GM19099 (cell line): ENCODE results near the gene EFCC1.

ENCODE experiments used
- POLR2A ChIP-seq: IDR thresholded peaks from 3 replicates; pipeline ENCODE4 v1.6.1; 2011; ENCODE audit warnings: low read depth; ENCODE audit not compliant: insufficient read length; ENCODE audit errors: extremely low read depth

EFCC1 gene

DNA sequence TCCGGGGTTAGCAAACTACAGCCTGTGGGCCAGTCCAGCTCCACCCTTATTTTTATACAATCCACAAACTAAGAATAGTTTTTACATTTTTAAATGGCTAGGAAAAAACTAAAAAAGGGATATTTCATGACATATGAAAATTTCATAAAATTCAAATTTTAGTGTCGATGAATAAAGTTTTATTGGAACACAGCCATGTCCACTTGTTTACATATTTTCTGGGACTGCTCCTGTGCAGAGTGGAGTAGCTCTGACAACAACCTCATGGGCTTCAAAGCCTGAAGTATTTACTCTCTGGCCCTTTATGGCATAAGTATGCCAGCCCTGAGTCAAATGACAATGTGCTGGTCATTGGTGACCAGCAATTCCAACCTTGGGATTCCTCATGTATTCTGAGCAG lies 17.2 kb downstream of the EFCC1 start:
- TF ChIP-seq POLR2A = no peak

DNA sequence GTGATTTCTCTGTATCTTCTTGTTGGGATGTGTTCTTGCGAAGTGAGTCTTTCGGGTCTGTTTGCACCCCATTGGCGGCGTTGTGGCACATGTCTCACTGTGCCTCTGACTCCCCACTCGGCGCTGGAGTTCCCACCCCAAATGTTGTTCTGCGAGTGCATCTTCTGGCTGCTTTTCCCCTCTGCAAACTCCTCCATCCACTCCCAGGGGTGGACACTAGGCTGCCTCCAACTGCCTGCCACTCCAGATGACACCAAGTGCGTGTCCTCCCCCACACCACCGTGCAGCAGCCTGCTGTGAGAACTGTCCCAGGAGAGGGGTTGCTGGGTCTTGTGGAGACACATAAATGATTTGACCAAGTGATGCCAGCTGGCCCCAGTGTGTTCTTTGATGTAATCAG lies 17.6 kb downstream of the EFCC1 start:
- TF ChIP-seq POLR2A = no peak

DNA sequence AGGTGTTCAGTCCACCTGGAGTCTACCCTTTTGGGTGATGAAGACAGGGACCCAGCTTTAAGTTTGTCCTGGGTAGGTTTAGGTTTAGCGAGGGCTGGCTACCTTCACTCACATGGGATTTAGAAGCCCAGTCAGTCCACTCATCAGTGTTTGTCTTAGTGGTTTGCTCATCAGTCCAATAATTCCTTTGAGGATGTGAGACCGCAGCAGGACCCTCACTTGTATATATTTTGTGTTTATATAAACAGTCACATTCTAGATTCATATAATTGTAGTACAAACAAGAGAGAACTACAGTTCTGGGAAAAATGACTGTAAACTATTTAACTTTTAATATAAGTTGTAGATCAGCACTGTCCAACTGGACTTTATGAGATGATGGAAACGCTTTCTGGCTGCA lies 18.2 kb downstream of the EFCC1 start:
- no peak for TF ChIP-seq POLR2A

DNA sequence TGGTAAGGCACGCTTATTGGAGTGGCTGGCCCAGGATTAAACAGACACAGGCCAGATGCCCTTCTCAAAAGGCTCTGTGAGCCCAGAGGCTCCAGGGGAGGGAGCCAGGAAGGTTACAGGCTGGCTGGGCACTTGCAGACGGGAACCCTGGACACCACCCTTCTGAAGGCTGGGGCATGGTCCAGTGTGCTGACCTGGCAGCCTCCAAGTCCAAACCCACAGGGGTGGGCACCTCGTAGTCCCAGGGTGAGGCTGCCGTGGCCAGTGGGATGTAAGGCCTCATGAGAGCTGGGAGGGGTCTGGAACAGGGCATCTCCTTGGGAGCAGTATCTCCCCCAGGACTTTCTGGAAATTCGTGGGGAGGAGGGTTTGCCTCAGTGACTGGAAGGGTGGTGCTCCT lies 19.6 kb downstream of the EFCC1 start:
- no peak for TF ChIP-seq POLR2A

DNA sequence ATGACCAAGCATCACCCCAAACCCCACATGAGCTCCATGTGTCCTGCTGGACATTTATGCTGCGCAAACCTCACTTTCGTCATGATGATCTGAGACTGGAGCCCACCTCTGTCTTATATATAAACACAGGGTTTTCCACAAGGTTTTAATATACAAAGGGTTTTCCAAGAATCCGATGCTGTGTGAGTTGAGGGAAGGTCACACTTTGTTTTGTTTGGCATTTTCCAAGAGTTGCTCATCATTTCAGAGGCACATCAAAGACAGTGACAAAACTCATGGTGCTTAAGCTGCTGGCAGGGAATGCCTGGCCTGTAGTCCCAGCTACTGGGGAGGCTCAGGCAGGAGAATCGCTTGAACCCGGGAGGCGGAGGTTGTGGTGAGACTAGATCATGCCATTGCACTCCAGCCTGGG lies 20.0 kb downstream of the EFCC1 start:
- no peak for TF ChIP-seq POLR2A

DNA sequence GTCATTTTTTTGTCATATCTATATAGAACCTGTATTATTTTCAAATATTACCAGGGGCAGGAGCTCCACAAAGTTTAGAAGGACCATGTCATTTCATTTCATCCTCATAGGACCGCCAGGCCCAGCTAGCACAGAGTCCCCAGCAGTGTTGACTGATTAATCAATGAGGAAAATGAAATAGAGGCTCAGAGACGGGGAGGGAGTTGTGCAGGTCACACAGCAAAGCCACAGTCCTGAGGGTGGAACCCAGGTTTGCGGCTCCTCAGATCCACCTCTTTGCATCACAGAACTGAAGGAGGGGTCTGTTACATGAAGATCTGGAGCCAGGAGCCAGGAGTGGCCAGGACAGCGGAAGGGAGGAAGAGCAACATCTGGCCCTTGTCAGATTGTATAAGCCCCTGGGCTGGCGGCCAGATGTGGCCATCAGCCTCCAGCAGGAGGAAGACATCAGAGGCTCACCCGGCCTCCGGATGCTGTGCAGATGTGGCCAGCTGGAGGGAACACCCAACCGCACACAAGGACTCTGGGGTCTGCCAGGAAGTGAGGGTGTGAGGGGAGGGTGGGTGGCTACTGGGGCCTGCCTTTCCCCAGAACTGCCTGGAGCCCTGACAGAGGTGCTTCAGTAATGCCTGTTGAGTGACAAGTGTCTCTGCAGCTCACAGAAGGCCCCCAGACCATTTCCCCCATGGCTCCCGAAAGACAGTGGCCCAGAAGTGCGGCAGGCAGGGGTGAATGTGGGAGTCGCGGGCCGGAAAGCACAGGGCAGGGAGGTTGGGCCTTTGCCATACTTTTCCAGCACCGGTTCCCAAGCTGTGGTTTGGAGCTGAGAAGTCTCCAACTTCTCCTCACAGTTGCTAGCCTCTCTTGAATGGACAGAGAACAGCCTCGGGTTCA lies 21.3 kb downstream of the EFCC1 start:
- no peak for TF ChIP-seq POLR2A

DNA sequence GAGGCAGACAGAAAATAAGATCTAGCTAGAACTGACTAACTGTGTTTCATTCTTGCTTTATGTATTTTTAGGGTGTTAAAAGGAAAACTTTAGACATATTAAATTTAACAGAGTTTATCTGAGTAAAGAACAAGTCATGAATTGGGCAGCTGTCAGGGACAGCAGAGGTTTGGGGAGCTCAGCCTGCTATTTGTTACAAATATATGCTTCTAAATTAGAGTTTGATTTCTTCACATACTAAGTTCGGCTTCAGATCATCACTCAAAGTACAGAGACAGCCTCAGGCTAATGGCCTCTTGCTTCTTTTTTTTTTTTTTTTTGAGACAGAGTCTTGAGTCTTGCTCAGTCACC lies 21.9 kb downstream of the EFCC1 start:
- TF ChIP-seq POLR2A = no peak

DNA sequence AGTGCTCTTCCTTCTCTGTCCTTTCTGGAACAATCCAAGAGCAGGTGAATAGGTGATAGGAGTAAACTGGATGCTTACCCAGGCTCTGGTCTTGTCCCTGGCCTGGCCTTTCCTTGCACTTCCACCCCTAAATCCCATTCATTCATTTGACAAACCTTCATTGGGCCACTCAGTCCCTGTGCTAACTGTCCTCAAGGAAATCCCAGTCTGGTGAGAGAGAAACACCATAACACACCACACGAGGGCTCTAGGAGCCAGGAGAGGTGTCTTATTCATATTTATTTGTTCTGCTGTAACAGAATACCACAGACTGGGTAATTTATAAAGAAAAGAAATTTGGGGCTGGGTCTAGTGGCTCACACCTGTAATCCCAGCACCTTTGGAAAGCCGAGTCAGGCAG lies 22.8 kb downstream of the EFCC1 start:
- TF ChIP-seq POLR2A = no peak

DNA sequence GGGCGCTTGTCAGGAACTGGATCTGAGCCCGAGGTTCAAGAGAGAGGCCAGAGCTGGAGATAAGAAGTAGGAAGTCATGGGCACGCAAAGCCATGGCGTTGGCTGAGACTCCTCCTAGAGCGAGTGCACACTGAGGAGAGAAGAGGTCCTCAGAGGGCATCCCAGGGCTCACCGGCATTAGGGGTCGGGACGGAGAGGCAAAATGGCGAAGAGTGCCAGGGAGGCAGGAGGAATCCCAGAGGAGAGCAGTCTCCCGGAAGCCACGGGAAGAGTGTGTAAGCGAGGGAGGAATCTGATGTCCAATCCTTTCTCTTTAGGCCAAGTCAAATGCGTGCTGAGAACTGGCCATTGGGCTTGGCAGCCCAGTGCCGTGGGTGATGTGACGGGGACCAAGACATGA lies 24.0 kb downstream of the EFCC1 start:
- TF ChIP-seq POLR2A = no peak

DNA sequence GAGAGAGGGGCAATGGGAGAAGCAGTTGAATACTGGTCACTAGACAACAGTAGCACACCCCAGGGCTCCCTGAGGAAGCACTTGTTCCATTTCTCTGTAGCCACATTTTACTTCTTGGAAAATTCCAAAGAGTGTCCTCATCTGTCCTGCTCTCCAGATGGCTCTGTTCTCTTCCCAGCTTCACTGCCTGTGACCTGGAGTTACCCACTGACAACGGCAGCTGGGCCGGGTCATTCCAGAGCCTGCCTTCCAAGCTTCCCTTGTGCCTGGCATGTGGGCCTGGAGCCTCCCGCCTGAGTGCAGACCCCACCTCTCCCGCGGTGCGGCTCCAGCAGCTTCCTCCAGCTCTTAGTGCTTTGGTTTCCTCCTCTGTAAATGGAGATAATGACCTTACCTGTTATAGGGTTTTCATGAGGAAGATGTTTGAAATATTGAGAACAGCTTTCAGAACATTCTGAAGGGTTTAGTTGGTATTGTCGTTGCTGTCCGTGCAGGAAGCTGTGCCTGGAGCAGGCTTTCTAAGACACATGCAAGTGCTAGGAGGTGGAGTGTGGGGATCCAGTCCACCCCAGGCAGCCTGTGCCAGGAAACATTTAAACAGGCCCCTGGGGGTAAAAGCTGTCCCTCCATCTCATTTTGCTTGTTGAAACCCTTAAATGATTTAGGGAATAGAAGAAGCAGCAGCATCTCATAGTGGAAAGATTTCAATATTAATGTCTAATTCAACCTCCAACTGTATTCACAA lies 24.8 kb downstream of the EFCC1 start:
- no peak for TF ChIP-seq POLR2A

DNA sequence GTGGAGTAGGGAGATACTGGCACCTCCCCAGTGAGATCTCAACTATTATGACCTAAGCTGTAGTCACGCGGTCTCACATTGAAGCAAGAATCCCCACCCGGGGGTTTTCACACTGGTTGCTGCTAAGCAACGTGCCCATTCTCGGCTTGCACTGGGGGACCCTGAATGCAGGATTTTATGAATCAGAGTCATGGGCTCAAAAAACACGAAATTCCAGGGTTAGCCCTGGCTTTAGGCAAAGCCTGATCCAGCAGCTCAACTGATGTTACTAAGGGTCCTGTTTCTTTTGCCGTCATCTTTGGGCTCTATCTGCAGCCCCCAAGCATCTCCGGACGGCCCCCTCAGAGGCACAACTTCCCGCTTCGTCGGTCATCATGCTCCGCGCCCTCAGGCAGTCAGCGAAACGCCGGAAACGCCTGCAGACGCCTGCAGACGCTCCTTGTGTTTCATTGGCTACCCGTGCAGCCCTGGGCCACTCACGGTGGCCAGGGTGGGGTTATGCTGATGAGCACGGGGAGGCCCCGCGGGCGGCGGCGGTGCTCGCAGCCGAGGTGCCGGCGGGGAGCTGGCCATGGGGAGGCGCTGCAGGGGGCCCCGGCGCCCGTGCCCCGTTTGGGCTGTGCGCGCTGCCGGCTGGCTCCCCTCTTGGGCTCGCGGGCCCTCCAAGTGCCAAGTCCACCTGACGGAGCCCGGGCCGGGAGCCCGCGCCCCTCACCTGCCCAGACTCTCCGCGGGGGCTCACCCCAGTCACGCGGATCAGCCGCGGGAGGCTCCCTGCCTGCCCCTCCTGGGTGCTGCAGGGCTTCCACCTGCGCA lies 25.8 kb downstream of the EFCC1 start:
- TF ChIP-seq POLR2A = peak; percentile 70

DNA sequence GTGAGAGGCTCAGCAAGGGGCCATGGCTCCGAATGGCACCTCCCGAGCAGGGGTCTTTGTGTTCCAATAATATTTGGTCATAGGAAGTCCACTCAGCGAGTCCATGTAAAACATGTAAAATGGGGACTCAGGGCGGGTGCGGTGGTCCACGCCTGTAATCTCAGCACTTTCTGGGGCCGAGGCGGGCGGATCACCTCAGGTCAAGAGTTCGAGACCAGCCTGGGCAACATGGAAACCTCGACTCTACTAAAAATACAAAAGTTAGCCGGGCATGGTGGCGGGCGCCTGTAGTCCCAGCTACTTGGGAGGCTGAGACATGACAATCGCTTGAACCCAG lies 26.4 kb downstream of the EFCC1 start:
- no peak for TF ChIP-seq POLR2A

DNA sequence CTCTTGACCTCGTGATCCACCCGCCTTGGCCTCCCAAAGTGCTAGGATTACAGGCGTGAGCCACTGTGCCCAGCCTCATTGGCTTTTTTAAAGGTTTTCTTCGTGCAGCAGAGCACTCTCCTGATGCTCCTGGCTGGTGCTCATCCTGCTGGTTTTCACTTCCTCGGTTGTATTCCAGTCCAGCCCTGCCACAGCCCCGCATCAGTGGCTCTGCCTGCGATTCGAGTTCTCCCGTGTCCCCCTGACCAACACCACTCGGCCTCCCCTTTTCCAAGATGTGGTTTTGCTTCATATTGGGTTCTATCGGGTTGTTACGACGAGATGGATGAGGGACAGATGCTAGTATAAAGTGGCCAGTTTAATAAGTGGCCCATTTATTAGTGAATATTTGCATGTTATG lies 27.8 kb downstream of the EFCC1 start:
- TF ChIP-seq POLR2A = no peak

DNA sequence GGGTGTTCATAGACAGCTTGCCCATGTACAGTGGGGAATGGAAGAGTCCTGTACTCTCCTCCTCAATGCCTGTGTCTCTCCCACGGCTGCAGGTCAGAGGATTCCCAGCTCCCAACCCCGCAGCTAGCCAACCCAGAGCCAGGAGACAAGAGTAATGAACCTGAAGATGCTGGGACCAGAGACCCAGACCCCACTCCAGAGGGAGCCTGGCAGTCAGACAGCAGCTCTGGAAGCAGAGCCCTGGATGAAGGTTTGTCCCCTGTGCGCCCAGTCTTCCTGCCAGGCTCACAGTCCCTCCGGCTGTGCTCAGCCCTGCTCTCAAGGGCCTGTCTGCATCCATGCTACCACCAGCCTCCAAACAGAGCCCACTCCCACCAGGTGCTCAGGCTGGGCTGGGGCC lies 29.5 kb downstream of the EFCC1 start:
- no peak for TF ChIP-seq POLR2A

DNA sequence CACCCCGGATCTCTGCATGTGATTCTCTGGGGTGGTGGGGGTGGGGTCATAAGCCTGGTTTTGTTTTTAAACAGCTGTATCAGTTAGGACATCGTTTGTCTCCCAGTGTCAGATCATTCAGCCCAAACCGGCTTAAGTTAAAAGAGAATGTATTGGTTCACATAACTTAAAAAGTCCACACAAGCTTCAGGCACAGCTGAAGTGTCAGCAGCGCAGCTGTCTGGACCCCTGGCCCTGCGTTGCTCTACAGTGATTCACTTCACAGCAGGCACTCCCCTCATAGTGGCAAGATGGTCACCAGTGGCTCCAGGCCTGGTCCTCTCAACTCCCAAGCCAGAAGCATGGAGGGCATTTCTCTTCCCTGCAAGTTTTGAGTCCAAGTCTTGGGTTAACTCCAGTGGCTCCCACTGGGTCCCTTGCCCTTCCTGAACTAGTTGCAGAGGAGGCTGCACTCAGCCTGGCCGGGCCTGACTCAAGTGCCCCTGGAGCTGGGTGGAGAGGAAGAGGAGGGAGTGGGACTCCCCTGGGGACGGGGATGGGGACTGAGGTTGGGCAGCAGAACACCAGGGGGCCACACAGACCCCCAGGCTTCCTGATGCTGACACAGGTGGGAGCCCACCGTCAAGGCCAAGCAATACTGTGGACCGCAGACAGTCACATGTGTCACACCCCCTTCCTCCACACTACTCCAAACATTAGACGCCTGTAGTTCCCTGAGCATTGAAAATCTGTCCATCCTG lies 30.5 kb downstream of the EFCC1 start:
- TF ChIP-seq POLR2A = no peak
